Limb (tissue), 2 donors: Measurements from ENCODE around the gene SLC22A6.
A peak's percentile ranks its signal among the peaks of the same experiment; 100 is the strongest.

ENCODE experiments used
- DNase-seq, 2 donors: peaks; one replicate each; pipeline ENCODE4 v3.0.0-alpha.2; 2016; ENCODE audit errors: extremely low spot score in 2 of 2

The SLC22A6 gene, protein sequence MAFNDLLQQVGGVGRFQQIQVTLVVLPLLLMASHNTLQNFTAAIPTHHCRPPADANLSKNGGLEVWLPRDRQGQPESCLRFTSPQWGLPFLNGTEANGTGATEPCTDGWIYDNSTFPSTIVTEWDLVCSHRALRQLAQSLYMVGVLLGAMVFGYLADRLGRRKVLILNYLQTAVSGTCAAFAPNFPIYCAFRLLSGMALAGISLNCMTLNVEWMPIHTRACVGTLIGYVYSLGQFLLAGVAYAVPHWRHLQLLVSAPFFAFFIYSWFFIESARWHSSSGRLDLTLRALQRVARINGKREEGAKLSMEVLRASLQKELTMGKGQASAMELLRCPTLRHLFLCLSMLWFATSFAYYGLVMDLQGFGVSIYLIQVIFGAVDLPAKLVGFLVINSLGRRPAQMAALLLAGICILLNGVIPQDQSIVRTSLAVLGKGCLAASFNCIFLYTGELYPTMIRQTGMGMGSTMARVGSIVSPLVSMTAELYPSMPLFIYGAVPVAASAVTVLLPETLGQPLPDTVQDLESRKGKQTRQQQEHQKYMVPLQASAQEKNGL

DNA sequence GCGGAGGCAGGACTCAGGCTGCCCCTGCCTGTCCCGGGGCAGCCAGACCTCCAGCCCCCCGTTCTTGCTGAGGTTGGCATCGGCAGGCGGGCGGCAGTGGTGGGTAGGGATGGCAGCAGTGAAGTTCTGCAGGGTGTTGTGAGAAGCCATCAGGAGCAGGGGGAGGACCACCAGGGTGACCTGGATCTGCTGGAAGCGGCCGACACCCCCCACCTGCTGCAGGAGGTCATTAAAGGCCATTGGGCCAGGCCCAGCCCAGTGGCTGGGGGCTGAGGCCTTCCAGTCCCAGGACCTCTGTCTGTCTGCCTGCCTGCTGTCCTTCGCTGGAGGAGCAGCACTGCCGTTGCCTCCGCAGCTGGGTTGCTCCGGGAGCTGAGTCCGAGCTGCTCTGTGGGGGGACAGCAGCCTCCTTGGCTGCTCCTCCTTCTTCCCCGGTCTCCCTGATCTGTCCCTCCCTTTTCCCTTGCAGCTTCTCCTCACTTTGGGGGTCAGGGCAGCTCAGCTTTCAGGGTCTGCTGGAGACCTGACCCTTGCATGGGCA is at the start of gene SLC22A6:
Gene SLC22A6 (minus strand): TSS at position 517 of the 541 bp plus-strand sequence. CDS start 277 bp downstream, at position 240.
- no peak for DNase-seq

GRCh38 chr11:63032457-63032856 is 47.7 kb upstream of the SLC22A6 start:
- DNase-seq: no peak

GRCh38 chr11:63023841-63024648 is 39.3 kb upstream of the SLC22A6 start:
- peak; percentile 85 to 93 for DNase-seq

DNA sequence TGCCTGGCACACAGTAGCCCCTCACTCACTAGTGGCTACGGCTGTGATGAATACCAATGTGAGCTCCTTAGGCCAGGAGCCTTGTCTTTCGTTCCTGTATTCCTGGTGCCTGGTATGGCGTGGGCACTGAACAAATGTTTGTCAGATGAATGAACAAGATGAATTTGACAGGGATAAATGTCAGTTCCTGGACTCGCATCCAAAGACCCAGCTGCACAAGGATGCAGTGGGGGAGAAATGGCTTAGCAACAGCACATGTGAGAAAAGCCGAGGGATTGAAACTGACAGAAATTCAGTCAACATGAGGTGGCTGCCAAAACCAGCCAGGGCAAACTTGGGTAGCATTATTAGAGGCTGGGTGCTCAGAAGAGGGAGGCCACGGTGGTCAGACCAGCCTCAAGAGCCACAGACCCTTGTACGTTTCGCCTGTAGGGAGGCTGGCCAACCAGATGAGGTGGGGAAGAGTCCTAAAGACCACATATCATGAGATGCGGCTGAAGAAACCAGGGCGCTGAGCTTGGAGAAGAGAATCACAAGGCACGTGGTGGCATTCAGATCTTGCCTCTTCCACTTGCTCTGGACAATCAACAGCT is 38.6 kb upstream of the SLC22A6 start:
- DNase-seq: no peak

- no peak for DNase-seq
Measured at GRCh38 chr11:63022441-63022840, 37.7 kb upstream of the SLC22A6 start.

- DNase-seq: no peak
Measured at GRCh38 chr11:63020671-63021291, 36.0 kb upstream of the SLC22A6 start.

DNA sequence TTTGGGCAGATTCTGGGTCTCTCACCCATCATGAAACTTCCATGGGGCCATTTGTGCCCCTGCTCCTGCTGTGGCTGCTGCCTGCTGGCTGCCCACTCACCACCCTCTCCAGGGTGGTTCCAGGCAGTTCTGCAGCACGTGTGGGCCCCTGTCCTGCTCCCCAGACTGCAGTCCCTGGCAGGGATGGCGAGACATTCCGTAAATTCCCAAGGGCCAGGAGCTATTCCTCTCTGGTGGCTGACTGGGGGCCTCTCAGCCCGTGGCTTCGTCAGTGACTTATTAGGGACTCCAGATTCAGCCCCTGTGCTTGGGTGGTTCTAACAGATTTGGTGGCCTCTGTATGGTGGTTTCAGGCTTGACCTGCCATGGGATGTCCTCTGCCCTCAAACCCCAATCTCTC is 34.7 kb upstream of the SLC22A6 start:
- no peak for DNase-seq

- peak; percentile 10 to 53 for DNase-seq
Measured at GRCh38 chr11:63017306-63017974, 32.7 kb upstream of the SLC22A6 start.

DNA sequence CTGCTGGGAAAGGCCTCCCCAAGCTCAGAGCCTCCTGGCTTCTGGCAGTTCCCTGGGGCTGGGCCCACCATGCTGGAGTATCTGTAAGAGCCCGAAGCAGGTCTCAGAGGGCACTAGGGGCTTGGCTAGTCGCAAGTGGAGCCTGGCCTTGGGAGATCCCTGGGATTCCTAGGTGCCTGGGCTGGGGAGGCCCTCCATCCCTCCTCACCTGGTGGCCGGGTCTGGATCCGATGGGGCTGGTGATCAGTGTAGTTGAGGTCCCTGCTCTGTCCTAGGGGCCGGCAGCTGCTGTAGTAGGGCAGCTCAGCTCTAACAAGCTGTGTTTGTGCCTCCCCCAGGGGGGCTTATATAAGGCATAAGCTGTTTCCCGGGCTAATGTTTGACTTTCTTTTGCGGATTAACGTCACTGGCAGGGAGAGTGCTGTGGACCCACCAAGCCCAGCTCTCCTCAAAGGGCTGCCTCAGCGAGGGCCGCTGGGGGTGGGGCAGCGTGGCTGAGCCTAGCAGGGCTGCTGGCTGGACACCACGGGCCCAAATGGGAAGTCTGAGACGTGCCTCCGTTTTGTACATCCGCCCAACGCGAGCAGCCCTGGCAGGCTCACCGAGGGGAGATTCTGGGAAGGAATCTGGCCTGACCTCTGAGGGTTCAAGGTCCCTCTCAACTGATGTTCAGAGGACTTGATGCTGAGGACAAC is 30.9 kb upstream of the SLC22A6 start, which contains the start of gene SLC22A8:
Gene SLC22A8 (minus strand): TSS at position 321 of the 695 bp plus-strand sequence. CDS start 883 bp downstream, outside the sequence.
- no peak for DNase-seq

GRCh38 chr11:63014408-63015055 is 29.8 kb upstream of the SLC22A6 start:
- DNase-seq: no peak

DNA sequence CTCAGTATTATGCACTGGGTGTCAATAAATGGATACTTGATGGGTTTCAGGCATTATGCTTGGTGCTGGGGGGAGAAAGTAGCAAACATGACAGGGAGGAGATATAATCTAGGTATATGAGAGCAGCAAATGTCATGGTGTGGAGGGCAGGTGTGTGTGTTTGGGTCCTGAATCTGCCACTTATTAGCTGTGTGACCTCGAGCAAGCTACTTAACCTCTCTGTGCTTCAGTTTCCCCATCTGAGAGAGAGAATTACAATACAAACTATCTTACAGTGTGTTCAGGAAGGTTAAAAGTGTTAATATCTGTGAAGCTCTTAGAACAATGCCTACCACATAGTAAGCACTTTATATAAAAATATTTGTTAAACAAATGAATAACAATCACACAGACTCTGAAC is 28.1 kb upstream of the SLC22A6 start:
- no peak for DNase-seq

DNA sequence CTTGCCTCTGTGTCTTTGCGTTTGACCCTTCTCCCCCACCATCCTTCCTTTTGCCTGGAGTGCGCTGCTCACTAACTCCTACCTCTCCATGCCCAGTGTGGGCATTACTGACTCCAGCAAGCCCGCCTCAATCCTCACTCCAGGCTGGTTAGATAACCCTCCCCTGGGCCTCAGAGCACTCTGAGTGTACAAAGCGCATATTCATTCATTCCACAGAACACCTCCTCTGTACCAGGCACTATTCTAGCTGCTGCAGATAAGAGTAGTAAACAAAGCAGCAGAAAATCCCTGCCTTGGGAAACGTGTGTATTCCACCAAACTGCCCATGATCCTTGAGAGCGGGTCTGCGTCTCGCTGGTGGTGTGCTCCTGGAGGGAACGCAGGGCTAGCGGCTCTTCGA is 27.7 kb upstream of the SLC22A6 start:
- DNase-seq: no peak

DNA sequence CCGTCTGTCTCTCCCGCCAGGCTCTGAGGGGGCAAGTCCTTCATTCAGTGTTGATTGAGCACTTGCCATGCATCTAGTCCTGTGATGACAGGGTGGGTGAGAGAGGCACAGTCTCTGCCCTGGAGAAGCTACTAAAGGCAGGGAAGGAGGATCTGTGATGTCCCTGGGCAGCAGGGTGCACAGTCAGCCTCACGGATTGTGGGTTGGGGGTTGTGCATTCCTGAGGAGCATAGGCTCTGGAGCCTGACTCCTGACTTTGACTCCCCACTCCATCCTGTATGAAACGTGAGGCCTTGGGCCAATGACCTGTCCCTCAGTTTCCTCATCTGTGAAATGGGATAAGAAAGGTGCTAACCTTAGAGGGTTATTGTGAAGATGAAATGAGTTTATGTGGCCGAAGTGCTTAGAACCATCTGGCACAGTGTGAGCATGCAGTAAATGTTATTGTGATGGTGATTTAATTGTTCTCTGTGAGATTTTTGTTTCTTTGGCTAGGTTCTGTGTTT is 26.2 kb upstream of the SLC22A6 start:
- DNase-seq: no peak

DNA sequence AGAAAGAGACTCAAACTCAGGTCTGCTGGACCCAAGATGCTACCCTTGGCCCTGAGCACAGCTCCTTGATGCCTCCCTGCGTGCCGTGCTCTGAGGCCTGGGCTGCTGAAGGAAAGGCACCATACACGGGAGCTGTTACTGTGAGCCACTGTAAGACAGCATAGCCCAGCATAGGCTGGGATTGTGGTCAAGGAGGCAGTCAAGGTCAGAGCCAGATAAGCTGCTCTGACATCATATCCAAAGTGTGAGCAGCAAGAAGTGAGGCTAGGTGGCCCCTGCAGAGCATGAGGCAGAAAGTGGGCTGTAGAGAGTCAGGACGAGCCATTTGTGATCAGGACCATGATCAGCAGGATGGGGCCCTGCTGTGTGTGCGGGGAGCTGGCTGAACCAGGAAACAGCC is 23.2 kb upstream of the SLC22A6 start:
- no peak for DNase-seq

DNA sequence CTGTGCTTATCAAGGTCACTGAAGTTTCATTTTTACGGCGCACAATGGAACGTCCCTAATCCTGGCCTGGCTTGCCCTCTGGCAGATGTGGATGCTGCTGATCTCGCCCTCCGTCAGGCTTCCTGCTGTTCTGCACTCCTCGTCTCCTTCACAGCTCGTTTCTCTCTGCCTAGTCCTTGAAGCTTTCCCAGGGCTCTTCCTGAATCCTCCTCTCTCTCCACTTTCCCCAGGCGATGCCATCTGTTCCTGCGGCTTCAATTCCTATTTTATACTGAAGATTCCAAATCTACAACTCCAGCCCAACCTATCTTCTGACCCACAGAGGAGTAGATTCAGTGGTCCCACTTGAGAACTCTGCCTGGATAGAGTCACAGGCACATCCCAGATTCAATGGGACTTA is 16.7 kb upstream of the SLC22A6 start:
- DNase-seq: no peak

DNA sequence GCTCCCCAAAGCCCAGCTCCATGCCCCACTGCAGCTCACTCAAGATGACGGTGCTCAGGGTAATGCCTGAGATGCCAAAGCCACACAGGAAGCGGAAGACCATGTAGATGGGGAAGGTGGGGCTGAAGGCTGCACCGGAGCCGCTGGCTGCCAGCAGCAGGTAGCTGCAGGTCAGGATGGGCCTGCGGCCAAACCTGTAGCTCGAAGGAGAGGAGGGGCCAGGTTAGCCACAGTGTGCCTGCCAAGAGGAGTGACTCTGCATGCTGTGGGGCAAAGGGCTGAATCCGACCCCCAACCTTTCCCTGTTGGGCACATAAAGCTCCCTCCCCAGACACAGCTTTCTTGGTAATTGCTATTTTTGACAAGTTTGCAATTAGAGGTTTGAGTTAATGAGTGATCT is 14.9 kb upstream of the SLC22A6 start:
- no peak for DNase-seq

DNA sequence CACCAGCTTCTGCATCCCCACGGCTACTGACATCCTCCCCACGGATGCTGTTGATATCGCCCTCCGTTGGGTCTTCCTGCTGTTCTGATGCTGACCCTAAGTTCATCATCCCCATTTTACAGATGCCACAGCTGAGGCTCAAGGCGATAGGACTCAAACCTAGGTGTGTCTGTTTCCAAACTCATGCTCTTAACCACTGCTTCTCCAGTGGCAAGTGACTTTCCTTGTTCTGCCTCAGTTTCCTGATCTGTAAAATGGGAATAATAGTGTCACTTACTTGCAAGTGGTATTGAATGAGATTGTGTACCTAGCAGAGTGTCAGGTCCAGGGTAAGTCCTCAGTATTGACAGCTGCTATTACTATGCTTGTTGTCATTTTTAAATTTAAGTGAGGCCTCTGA is 14.4 kb upstream of the SLC22A6 start:
- DNase-seq: no peak

DNA sequence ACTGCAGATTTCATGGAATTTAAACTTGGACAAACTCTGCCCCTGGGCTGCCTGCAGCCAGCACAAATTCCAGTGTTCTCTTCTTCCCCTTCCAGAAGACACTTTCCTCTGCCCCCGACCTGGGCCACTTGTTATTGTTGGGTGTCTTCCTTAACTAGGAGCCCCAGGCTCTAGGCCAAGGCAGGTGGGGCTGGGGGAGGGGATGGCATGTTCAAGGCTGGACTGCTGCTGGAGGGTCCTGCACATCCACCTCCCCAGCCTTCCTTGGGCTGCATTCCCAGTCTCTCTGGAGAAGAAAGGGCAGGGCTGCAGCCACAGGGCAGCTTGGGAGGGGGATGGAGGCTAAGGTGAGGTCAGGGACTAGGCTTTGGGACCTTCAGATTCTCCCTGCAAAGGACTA is 11.5 kb upstream of the SLC22A6 start:
- DNase-seq: no peak

- no peak for DNase-seq
Measured at GRCh38 chr11:62994775-62995174, 10.0 kb upstream of the SLC22A6 start.
